Measurements from ENCODE around the gene LAMA3.
A peak's percentile ranks its signal among the peaks of the same experiment; 100 is the strongest.

LAMA3 gene

GRCh38 chr18:23969664-23970063 lies 280.4 kb downstream of the LAMA3 start:
- DNase-seq (ENCODE audit: low spot score) = no peak

GRCh38 chr18:23970161-23971096 lies 281.2 kb downstream of the LAMA3 start:
- DNase-seq (ENCODE audit: low spot score) = no peak

- no peak for DNase-seq (ENCODE audit: low spot score)
These were observed 281.8 kb downstream of the LAMA3 start for GRCh38 chr18:23971097-23971440.

DNA sequence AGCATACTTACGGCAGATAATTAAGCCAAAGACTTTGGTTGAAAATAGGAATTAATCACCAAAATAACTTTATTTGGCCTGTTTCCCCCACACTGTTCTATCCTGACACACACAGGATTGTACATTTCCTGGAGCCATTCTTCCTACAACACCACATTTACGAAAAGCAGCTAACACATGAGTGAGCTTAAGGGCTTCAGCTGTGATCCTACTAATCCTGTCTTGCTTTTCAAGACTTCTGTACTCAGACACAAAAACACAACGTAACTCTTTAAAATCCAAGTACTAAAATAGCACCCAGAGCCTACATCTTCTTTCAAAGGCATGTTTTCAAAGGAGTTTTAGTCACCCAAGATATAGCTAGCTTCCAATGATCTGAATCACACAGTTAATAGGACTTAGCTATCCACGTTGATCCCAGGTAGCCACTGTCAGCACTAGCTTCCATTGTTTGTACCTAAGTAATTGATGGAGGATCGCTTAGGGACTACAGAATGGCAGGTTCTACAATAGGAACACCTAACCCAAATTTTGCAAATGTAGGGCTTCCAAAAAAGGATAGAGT lies 282.5 kb downstream of the LAMA3 start:
- no peak for DNase-seq (ENCODE audit: low spot score)

DNA sequence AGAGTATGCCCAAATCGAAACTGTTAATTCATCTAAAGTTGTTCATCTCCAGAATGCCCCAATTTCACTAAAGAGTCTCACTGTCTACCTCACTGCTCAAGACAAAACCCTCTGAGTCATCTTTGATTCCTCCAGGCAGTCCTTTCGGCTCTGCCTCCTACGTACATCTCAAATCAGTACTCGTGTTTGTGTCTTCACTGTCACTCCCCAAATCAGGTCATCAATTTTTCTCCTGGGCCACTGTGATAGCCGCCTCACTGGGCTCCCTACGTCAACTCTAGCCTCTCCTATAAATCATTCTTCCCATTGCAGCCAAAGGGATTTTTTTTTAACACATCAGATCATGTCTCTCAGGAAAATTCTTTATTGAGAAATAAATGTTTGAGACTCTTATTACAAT lies 283.2 kb downstream of the LAMA3 start:
- DNase-seq (ENCODE audit: low spot score) = no peak

- no peak for DNase-seq (ENCODE audit: low spot score)
These were observed 287.9 kb downstream of the LAMA3 start for GRCh38 chr18:23977103-23977502.

- no peak for DNase-seq (ENCODE audit: low spot score)
These were observed 288.6 kb downstream of the LAMA3 start for GRCh38 chr18:23977719-23978483.

DNA sequence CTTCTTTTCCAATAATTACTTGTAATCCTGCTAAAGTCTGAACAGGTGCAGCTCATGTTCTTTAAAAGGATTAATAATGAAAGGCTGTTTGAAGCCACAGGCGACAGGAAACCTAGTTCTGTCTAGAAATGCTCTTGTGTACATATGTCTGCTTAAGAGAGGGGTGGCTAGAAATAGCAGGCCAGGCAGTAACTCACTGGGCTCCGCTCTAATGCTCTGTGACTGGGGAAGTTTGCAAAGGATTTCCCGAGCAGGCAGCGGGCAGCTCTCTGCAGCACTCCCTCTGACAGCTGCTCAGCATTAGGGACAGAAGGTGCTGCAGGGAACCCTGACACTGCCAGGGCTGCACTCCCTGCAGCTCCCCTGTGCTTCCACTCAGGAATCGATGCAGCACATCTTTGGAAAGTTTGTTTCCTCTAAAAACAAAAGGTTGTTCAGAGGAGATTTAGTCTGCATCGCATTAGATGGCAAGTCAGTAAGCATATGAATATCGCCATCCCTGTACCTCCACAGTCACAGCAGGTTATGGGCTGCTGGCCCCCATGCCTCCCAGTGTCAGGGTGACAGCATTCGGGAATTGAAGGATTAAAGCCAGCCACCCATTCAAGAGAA lies 292.2 kb downstream of the LAMA3 start:
- DNase-seq (ENCODE audit: low spot score) = no peak

- peak; percentile 40 for DNase-seq (ENCODE audit: low spot score)
These were observed 293.2 kb downstream of the LAMA3 start for GRCh38 chr18:23982155-23983079.

GRCh38 chr18:23983112-23983511 lies 293.9 kb downstream of the LAMA3 start:
- DNase-seq (ENCODE audit: low spot score) = no peak

DNA sequence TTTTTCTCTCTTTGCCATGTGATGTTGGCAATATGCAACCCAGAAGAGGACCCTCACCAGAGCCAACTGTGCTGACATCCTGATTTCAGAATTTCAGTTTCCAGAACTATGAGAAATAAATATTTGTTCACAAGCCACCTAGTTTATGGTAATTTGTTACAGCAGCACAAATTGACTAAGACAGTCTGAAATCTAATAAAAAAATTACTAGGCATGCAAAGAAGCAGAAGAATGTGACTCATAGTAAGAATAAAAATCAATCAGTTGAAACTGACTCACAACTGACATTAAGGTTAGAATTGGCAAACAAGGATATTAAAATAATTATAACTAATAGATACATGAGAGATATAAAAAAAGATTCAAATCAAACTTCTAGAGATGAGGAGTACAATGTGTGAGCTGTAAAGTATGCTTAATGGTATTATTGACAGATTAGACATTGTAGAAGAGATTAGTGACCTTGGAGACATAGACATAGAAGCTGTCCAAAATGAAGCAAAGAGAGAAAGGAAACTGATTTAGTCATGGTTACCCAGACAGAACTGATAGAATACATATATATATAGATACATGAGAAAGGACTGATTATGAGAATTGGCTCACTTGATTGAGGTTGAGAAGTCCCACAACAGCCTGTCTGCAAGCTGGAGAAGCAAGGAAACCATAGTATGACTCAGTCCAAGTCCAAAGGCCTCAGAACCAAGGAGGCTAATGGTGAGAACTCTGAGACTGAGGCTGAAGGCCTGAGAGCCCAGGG lies 297.5 kb downstream of the LAMA3 start:
- no peak for DNase-seq (ENCODE audit: low spot score)

GRCh38 chr18:23990474-23991410 lies 301.5 kb downstream of the LAMA3 start:
- no peak for DNase-seq (ENCODE audit: low spot score)

- peak; percentile 64 for DNase-seq (ENCODE audit: low spot score)
These were observed 303.1 kb downstream of the LAMA3 start for GRCh38 chr18:23992089-23992940.

GRCh38 chr18:23992941-23993280 lies 303.7 kb downstream of the LAMA3 start:
- no peak for DNase-seq (ENCODE audit: low spot score)

- DNase-seq (ENCODE audit: low spot score) = peak; percentile 32
These were observed 305.2 kb downstream of the LAMA3 start for GRCh38 chr18:23994361-23994902.

GRCh38 chr18:23995180-23995579 lies 305.9 kb downstream of the LAMA3 start:
- DNase-seq (ENCODE audit: low spot score) = no peak

DNA sequence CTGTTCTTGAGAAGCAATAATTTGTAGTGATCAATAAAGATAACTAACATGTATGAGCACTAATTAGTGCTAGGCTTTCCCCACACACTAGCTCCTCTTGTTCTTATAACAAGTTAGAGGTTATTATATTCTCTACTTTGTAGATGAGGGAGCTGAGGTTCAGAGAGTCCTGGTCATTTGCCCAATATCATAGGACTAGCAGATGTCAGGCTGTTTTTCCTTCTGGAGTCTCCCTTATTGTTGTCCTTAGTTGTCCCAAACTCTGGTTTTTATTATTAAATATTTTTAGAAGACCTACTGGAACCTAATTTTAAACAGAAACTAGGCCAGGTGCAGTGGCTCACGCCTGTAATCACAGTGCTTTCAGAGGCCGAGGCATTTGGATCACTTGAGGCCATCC lies 308.8 kb downstream of the LAMA3 start:
- DNase-seq (ENCODE audit: low spot score) = no peak

- DNase-seq (ENCODE audit: low spot score) = no peak
These were observed 309.6 kb downstream of the LAMA3 start for GRCh38 chr18:23998820-23999219.
